ENCODE measurements around the gene SNAP29.
A peak's percentile ranks its signal among the peaks of the same experiment; 100 is the strongest.

The SNAP29 gene

GRCh38 chr22:20875296-20875695, 16.5 kb downstream of the SNAP29 start:
- Histone ChIP-seq H3K27ac (ENCODE audit: poor library complexity, severe bottlenecking) (no peak overlapping the region), H3K27me3 (ENCODE audit: insufficient read depth, poor library complexity, severe bottlenecking) (no peaks in the 10 kb centered on the region), H3K9me3 (ENCODE audit: severe bottlenecking) (peaks cover 3% of the 10 kb centered on the region), H3K36me3 (ENCODE audit: low read depth) (peaks cover 15% of the 10 kb centered on the region), H3K4me3 (ENCODE audit: severe bottlenecking) (no peak overlapping the region), H3K4me1 (ENCODE audit: insufficient read depth, poor library complexity, severe bottlenecking) (no peaks in the 10 kb centered on the region)
- no peak for ATAC-seq (ENCODE audit: low read depth)
- no peak for TF ChIP-seq CTCF (IDR thresholded peaks at IDR 0.05; ENCODE audit: poor library complexity, severe bottlenecking)
- no peak for DNase-seq (ENCODE audit: low spot score)

GRCh38 chr22:20877715-20878114, 18.9 kb downstream of the SNAP29 start:
- DNase-seq (ENCODE audit: low spot score) = no peak
- no peak for TF ChIP-seq CTCF (IDR thresholded peaks at IDR 0.05; ENCODE audit: poor library complexity, severe bottlenecking)
- Histone ChIP-seq H3K4me3 (ENCODE audit: severe bottlenecking) (no peak overlapping the region), H3K36me3 (ENCODE audit: low read depth) (peaks cover 16% of the 10 kb centered on the region; the same call in 1 of the 2 replicates), H3K4me1 (ENCODE audit: insufficient read depth, poor library complexity, severe bottlenecking) (peaks cover 9% of the 10 kb centered on the region), H3K9me3 (ENCODE audit: severe bottlenecking) (no peaks in the 10 kb centered on the region), H3K27ac (ENCODE audit: poor library complexity, severe bottlenecking) (no peak overlapping the region), H3K27me3 (ENCODE audit: insufficient read depth, poor library complexity, severe bottlenecking) (no peaks in the 10 kb centered on the region)
- ATAC-seq (ENCODE audit: low read depth) = no peak

- Histone ChIP-seq H3K4me3 (ENCODE audit: severe bottlenecking) (no peak overlapping the region), H3K9me3 (ENCODE audit: severe bottlenecking) (no peaks in the 10 kb centered on the region), H3K4me1 (ENCODE audit: insufficient read depth, poor library complexity, severe bottlenecking) (peaks cover 9% of the 10 kb centered on the region), H3K36me3 (ENCODE audit: low read depth) (peaks cover 32% of the 10 kb centered on the region), H3K27me3 (ENCODE audit: insufficient read depth, poor library complexity, severe bottlenecking) (no peaks in the 10 kb centered on the region), H3K27ac (ENCODE audit: poor library complexity, severe bottlenecking) (peak overlapping the region; percentile 18)
- ATAC-seq (ENCODE audit: low read depth) (peak; percentile 58; the same call in 2 of the 3 replicates), DNase-seq (ENCODE audit: low spot score) (no peak)
- no peak for TF ChIP-seq CTCF (IDR thresholded peaks at IDR 0.05; ENCODE audit: poor library complexity, severe bottlenecking)
These were observed 22.4 kb downstream of the SNAP29 start for GRCh38 chr22:20881231-20881630.

- Histone ChIP-seq H3K4me1 (ENCODE audit: insufficient read depth, poor library complexity, severe bottlenecking) (peaks cover 9% of the 10 kb centered on the region), H3K27me3 (ENCODE audit: insufficient read depth, poor library complexity, severe bottlenecking) (no peaks in the 10 kb centered on the region), H3K9me3 (ENCODE audit: severe bottlenecking) (no peaks in the 10 kb centered on the region), H3K27ac (ENCODE audit: poor library complexity, severe bottlenecking) (peak overlapping the region; percentile 18), H3K36me3 (ENCODE audit: low read depth) (peaks cover 34% of the 10 kb centered on the region), H3K4me3 (ENCODE audit: severe bottlenecking) (no peak overlapping the region)
- no peak for ATAC-seq (ENCODE audit: low read depth)
- TF ChIP-seq CTCF (IDR thresholded peaks at IDR 0.05; ENCODE audit: poor library complexity, severe bottlenecking) = no peak
- DNase-seq (ENCODE audit: low spot score) = no peak
These were observed 23.3 kb downstream of the SNAP29 start for GRCh38 chr22:20881869-20882815.

- Histone ChIP-seq H3K27ac (ENCODE audit: poor library complexity, severe bottlenecking) (no peak overlapping the region), H3K27me3 (ENCODE audit: insufficient read depth, poor library complexity, severe bottlenecking) (no peaks in the 10 kb centered on the region), H3K4me1 (ENCODE audit: insufficient read depth, poor library complexity, severe bottlenecking) (peaks cover 9% of the 10 kb centered on the region), H3K36me3 (ENCODE audit: low read depth) (peaks cover 40% of the 10 kb centered on the region), H3K9me3 (ENCODE audit: severe bottlenecking) (no peaks in the 10 kb centered on the region), H3K4me3 (ENCODE audit: severe bottlenecking) (no peak overlapping the region)
- TF ChIP-seq CTCF (IDR thresholded peaks at IDR 0.05; ENCODE audit: poor library complexity, severe bottlenecking) = no peak
- no peak for DNase-seq (ENCODE audit: low spot score)
- no peak for ATAC-seq (ENCODE audit: low read depth)
These were observed 24.0 kb downstream of the SNAP29 start for GRCh38 chr22:20882855-20883254.
